GM19455 (cell line): ENCODE measurements around the gene TTC23.

Experiments
- ATAC-seq: cut with Tn5 transposase; IDR thresholded peaks from one replicate; pipeline ENCODE4 v1.9.1; 2021; ENCODE audit not compliant: unreplicated experiment

TTC23 gene

DNA sequence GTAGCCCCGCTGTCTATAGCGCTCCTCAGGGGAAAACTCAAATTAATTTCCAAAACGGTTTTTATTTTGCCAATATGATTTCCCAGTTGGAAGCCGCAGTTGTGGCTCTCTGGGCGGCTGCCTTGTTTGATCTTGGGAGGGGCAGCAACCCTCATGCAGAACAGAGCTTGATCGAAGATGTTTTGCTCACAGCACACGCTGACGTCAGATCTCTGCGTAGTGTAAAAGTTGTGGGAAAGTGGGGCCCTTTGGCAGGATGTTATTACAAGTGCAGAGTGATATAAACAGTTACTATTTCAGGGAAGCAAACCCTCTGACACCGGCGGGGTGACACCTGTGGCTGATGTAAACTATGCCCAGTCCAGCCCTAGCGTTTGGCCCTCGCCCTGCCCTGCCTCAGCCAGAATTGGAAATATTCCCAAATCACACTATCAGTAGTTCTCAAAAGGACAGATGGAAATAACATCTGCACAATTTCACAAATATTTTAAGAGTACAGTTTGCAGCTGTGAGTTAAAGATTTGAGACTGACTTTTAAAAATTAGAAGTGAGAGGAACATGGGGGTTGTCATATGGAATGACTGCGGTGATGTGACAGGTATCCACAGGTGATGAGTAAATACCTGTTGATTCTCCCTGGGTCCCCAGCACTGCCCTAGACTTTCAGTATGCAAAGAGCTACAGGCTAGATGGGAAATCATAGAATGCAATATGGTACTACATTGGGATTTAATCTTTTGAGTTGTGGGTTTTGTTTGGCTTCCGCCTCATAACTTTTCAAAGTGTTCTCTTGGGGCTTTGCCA, 142.8 kb downstream of the TTC23 start:
- ATAC-seq = no peak

DNA sequence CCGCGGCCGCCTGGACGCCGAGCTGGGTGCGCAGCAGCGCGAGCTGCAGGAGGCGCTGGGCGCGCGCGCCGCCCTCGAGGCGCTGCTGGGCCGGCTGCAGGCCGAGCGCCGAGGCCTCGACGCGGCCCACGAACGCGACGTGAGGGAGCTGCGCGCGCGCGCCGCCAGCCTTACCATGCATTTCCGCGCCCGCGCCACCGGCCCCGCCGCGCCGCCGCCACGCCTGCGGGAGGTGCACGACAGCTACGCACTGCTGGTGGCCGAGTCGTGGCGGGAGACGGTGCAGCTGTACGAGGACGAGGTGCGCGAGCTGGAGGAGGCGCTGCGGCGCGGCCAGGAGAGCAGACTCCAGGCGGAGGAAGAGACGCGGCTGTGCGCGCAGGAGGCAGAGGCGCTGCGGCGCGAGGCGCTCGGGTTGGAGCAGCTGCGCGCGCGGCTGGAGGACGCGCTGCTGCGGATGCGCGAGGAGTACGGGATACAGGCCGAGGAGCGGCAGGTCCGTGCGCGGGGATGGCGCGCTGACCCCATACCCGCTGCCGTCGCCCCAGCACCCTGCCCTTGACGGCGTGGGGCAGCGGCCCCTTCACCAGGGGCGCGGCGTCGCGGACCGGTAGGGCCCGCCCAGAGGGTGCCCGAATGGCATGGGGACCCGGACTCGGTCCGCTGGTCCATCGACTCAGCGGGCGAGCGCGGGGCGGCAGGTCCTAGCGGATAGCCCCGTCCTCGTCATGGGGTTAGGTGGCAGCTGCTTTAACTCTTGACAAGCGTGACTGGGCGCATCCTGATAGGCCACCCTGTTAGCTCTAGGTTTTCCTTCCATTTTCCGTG, 143.7 kb downstream of the TTC23 start:
- ATAC-seq = peak; percentile 43

DNA sequence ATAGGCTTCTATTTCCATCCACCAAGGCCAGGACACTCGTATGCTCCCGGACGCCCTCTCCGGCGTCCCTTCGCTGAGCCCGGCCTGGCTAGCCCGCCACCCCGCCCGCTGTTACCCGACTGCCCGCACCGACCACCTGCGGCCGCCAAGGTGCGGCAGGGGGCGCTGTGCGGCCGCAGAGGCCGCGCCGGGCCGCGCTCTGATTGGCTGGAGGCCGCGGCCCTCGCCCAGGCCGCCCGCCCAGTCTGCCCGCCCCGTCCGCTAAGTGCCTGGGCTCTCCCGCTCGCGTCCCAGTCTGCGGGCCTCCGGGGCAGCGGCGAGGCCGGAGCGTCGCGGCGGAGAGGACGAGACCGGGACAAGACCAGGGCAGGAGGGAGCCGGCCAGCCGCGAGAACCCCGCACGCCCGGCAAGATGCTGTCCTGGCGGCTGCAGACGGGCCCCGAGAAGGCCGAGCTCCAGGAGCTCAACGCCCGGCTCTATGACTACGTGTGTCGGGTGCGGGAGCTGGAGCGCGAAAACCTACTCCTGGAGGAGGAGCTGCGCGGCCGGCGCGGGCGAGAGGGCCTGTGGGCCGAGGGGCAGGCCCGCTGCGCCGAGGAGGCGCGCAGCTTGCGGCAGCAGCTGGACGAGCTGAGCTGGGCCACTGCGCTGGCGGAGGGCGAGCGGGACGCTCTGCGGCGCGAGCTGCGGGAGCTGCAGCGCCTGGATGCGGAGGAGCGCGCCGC, 144.4 kb downstream of the TTC23 start, which contains the start of gene SYNM:
SYNM (plus strand) TSS at position 293 of the 726 bp plus-strand sequence; CDS start at position 413, 120 bp downstream.
- peak; percentile 67 for ATAC-seq

DNA sequence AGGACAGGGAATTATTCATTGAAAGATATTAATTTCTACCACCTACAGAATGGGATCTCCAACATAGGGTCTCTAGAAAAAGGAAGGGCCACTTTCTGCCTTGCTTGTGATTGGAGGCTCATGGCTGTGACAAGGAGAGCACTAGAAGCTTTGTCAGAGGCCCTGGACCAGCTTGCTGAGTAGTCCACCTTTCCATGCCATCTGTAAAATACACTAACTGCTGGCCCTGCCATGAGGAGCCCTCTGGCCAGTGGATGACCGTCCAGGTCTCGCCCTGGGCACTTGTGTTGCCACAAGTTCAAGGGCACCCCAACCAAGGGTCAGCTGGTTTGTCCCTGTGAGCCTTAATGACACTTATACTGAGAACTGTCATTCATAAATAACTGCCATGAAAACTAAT, 146.1 kb downstream of the TTC23 start:
- no peak for ATAC-seq

DNA sequence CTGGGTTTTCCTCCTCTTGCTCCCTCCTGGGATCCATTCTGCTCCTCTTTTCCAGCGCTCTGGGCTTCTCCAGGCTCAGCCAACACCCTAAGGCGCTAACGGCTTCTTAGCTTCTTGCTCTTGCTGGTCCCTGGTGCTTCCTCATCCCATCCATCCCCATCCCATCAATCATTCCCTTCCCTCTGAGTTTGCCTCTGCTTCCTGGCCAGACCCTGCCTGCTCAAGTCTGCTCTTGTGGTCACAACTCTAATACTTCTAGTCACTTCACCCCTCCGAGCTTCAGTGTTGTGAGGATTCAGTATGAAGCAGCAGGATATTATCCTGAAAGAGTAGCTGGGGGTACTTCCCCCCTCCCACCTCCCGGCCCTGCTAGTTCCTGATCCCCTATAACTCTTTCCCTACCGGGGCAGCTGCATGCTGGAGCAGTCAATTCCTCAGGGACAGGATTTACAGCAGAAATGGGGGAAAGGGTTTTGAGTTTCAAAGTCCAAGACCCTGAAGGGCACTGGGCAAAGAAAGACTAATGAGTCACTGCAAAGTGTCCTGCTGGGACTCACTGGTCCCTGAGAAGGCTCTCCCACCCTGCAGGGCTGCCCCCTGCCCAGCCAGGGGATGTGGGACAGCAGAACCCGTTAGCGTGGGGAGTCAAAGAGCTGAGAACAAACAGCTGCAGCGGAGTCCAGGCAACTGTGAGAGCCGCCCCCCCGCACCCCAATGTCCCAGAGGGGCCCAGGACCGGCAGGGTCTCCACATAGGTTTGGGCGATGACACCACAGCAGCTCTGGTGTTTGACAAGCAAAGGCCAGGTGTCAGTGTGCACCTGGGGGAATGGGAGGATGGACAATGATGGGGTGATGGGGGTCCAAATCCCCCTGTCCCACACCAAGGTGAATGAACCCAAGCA, 146.8 kb downstream of the TTC23 start:
- no peak for ATAC-seq

DNA sequence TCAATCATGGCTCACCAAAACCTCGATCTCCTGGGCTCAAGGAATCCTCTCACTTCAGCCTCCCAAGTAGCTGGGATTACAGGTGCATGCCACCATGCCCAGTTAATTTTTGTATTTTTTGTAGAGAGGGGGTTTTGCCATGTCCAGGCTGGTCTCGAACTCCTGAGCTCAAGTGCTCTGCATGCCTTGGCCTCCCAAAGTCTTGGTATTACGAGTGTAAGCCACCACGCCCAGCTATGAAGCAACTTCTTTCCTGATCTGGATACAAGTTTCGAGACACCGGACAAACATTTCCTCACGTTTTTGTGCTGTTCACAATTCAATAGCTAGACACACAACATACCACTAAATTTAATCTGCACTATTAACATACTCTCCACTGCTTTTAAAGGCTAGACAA, 147.9 kb downstream of the TTC23 start:
- no peak for ATAC-seq

DNA sequence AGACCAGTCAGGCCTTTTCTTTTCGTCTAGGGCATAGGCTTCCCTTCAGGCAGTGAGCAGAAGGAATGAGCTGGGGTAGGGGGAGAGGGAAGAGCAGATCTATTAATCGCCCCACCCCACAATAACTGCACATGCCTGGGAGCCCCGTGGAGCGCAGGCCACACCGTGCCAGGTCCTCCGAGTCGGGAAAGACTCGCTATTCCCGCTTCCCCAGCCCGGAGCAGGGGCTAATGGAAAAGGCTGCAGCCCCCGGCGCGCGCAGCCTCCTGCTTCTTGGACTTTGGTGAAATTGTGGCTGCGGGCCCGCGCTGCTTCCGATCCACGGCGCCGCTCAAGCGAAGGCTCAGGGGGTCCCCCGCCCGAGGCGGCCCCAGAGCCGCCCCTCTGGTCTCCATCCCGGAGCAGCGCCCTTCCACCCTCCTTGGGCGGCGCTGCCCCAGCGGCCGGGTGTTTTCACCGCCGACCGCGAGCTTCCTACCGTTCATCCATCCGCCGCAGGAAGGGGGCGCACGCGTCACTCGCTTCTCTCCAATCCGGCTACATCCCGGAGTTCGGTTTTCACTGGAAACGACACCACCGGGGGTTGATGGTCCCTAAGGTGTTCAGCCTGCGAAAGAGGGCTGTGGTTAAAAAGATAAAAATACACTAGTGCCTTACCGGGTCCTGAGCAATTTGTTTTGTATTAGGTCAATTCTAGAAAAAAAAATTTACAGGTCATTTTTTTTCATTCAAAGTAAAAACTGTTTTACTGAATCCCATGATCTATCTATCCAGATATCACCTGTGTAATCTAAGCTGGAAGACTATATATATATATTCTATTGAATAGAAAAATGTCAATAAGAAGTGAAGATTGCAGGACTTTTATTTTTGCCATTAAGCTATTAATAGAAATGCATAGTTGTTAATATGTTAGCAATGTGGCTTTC, 148.9 kb downstream of the TTC23 start:
- ATAC-seq = no peak

DNA sequence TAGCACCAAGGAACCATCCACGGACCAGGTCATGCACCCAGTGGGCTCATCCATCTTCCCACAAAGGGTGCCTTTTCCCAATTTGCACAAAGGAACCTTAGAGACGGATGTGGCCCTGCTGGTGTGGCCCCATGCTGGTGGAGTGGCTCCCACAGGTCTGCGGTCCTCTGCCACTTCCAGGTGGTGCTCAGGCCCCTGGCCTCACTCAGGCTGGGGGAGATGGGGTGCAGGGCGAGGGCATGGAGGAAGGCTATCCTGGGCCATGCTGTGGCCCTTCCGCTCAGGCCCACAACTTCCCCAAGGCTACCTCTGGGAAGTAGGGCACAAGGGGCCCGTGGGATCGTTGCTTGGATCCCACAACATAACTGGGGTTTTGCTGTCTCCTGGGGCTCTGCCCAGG, 149.7 kb downstream of the TTC23 start:
- no peak for ATAC-seq

DNA sequence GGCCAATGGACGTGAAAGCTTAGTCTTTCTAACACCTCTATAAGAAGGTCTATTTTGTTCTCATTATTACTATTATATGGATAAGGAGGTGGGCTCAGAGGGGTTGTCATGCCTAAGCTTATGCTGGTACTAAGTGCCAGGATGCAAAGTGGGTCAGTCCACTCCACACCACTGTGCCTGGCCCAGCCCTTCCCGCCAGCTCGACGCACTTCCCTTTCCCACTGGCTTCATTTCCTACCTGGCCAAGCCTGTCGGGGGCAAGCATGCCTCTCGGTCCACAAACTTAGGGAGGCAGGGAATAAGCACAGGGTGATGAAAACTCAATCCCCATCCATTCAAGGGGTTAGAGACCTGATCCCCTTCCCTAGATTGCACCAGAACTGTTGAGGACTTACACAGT, 150.4 kb downstream of the TTC23 start:
- ATAC-seq = no peak

DNA sequence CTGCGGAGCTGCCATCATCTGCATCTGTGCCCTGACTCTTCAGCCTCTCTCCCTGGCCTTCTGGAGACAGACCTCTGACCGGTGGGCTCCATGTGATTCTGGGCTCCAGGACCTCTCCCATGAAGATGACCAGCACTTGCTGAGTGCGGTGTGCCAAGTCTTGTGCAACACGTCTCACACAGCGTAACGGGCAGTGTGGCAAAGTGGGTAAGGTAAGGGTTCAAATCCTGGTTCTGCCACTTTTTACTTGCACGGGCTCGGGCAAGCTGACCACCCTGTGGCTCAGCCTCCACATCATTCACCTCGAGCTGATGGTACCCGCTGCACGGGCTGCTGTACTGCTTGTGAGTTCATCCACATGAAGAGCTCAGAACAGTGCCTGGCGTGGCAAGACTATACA, 151.0 kb downstream of the TTC23 start:
- no peak for ATAC-seq

DNA sequence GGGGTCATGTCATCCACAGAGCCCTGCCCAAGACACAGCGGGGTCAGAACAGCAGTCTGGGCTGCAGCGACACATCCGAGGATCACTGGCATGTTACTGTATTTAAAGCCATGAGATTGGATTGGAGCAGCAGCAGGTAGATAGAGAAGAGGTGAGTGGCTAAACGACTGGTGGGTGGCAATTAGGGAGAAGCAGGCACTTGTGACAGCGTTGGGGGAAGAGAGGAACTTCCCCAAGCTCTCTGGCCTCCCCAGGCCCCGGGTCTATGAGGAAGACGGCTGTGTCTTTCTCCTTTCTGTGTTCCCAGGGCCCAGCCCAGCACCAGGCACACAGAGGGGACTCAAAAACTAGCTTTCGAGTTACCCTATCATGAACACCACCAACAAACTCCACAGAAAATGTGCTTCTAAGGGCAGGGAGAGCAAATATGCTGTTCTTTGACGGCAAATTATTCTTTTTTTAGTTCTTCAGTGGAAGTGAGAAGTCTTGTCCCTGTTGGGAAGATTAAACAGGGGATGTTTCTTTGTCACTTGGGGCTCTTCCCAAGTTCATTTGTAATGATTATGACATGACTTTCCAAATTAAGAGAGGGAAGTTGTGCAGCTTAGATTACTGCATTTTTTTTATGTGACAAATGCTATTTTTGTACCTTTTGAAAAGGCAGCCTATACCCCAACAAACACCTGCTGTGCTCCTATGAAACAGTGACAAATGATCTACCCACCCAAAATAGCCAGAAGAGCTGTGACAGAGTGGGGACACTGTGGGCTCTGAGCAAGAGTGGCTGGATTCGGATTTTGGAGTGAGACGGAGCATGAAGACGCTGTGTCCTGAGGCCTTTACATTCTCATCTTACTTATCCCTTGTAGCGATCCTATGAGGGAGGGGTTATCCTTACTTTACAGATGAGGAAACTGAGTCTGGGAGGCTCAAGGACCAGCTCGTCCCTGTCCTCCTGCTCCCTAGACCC, 151.7 kb downstream of the TTC23 start:
- no peak for ATAC-seq

DNA sequence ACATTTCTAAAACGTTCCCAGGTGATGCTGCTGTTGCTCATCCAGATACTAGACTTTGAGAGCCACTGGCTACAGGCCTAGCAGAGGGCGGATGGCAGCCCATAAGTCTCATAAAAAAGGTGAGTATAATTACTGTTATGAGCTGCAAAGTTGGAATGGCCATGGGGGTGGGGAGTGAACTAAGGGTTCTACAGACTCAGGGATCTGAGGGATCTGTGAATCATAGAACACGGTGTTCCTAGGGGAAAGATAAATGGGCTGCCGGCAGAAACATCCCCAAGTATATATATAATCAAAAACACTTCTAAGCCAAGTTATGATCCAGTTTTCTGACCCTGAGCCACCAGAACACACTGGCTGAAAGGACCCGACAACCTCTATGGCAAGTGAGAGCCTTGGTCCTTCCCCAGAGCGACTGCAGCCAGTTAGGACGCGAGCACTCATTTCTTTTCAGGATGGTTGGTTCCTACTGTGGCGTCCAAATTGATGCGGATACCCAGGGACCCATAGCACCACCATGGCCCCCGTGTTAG, 152.4 kb downstream of the TTC23 start:
- no peak for ATAC-seq

DNA sequence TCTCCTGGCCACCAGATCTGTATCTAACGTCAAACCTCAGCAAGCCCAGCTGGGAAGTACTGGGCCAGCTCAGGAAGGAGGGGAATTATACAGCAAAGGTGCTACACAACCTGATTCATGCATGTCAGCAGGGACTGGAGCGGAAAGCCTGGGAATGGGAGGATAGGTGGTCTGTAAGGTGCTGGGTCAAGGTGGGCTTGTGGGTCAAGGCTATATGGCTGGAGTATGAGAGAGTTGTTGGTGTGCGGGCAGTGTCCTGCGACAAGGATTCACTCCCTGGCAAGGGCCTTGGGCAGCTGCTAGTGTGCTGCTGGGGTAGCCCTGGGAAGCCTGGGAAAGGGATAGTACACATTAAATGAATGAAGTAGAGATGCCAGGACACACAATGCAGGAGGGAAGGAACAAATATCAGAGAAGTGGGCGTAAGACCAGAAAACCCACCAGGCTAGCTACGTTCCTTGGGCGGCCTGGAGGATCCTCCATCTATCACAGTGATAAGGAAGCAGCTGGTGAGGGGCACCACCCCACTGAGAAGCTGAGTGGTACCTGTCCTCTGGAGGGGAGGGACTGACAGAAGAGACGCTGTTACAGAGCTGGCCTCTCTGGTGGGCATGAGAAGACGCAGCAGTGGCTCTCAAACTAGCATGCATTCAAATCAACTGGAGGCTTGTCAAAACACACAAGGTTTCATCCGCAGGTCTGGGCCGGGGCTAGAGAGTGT, 153.0 kb downstream of the TTC23 start:
- no peak for ATAC-seq

DNA sequence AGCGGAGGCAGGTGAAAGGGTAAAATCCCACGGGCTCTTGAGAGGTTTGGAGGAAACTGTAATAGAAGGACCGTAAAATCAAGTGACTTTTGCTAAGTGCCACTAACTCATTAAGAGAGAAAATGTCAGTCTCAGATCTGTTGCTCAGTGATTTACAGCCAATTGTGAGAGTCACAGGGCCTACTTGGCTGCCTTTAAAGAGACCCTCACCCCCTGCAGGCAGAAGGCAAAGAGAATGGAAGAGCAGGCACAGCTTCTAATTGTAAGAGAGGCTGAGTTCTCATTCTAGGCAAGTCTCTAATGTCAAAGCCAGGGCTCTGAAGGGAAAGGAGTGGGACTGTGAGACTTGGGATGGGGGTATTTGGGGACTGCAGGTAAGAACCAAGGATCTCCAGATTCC, 153.8 kb downstream of the TTC23 start:
- ATAC-seq = no peak

DNA sequence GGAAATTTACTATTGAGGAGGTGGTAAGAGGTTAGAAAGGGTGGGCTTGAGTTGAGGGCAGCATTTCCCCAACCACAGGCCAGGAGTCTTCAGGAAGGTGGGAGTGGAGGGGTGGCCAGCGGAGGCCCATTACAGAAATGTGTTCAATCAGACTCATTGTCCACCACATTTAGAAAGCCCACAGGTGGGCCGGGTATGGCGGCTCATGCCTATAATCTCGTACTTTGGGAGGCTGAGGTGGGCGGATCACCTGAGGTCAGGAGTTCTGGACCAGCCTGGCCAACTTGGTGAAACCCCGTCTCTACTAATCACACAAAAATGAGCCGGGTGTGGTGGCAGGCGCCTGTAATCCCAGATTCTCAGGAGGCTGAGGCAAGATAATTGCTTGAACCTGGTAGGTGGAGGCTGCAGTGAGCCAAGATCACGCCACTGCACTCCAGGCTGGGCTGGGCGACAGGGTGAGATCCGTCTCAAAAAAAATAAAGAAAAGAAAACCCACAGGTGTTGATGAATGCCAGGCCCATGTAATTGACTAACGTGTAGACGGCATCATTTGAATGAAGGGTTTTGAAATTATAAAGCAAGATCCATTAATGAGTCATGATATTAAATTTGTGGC, 156.7 kb downstream of the TTC23 start:
- ATAC-seq = no peak

DNA sequence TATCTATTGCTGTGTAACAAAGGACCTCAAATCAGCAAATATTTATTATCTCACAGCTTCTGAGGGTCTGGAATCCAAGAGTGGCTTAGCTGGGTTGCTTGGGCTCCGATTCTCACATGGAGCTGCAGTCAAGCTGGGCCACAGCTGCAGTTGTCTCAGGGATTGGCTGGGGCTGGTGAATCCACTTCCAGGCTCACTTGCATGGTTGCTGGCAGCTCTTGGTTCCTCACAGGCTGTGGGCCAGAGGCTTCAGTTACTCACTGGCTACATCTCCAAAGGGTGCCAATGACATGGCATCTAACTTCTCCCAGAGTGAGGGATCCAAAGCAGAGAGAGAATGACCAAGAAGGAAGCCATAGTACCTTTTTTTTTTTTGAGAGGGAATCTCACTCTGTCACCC, 158.4 kb downstream of the TTC23 start:
- ATAC-seq = no peak
